H1 (cell line): ENCODE measurements around the gene ZPBP. TPM values are rescaled to one million over a fixed set of nuclear protein-coding genes. Genes with fewer than 3 reads are reported as not detected.

Experiments
- polyA plus RNA-seq, 7 experiments: library from polyadenylated mRNA; depleted of rRNA in 3 of 7; stranded (reverse) in 5 of 7; unstranded in 2 of 7; fragments of >200 nt in 5 of 7; fragments of 200-250 nt in 2 of 7; gene quantifications; 1 replicate in 5 of 7; 2 replicates in 1 of 7; 4 replicates in 1 of 7; pipeline versions ENCODE4 v1.2.1 to v1.2.3, GENCODE V29; 2011 to 2013; ENCODE audit warnings: missing spikeins in 2 of 7, mixed read lengths in 2 of 7
- total RNA-seq: library from RNA; stranded (reverse); fragmentation: NEBNext Ultra II Directional; extraction: Animal tissue kit (Norgen Biotek cat#: 25700); gene quantifications from 2 replicates; pipeline ENCODE4 v1.2.1, GENCODE V29; 2021
- TF ChIP-seq, protein P1 (sequence below): fragments of 300-600 bp; sonication (generic); IDR thresholded peaks from 2 replicates; pipeline ENCODE4 v1.7.1; 2012; ENCODE audit warnings: low read length, moderate library complexity, mild to moderate bottlenecking, inconsistent platforms; ENCODE audit not compliant: insufficient replicate concordance

ZPBP gene
- total and polyA plus RNA-seq, 2 of the 8 experiments (the other 6 are each of a cell fraction or from before 2014, with no cell fraction given) = not detected

DNA sequence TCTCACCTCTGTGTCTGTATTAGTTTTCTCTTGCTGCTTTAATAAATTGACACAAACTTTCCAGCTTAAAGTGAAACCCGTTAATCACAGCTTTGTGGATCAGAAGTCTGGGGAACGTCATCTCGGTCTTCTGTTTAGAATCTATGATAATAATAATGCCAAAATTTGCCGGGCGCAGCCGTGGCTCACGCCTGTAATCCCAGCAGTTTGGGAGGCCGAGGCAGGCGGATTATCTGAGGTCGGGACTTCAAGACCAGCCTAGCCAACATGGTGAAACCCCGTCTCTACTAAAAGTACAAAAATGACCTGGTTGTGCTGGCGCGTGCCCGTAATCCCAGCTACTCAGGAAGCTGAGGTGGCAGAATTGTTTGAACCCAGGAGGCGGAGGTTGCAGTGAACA is 8.8 kb upstream of the ZPBP start (continued):
- TF ChIP-seq, protein P1, sequence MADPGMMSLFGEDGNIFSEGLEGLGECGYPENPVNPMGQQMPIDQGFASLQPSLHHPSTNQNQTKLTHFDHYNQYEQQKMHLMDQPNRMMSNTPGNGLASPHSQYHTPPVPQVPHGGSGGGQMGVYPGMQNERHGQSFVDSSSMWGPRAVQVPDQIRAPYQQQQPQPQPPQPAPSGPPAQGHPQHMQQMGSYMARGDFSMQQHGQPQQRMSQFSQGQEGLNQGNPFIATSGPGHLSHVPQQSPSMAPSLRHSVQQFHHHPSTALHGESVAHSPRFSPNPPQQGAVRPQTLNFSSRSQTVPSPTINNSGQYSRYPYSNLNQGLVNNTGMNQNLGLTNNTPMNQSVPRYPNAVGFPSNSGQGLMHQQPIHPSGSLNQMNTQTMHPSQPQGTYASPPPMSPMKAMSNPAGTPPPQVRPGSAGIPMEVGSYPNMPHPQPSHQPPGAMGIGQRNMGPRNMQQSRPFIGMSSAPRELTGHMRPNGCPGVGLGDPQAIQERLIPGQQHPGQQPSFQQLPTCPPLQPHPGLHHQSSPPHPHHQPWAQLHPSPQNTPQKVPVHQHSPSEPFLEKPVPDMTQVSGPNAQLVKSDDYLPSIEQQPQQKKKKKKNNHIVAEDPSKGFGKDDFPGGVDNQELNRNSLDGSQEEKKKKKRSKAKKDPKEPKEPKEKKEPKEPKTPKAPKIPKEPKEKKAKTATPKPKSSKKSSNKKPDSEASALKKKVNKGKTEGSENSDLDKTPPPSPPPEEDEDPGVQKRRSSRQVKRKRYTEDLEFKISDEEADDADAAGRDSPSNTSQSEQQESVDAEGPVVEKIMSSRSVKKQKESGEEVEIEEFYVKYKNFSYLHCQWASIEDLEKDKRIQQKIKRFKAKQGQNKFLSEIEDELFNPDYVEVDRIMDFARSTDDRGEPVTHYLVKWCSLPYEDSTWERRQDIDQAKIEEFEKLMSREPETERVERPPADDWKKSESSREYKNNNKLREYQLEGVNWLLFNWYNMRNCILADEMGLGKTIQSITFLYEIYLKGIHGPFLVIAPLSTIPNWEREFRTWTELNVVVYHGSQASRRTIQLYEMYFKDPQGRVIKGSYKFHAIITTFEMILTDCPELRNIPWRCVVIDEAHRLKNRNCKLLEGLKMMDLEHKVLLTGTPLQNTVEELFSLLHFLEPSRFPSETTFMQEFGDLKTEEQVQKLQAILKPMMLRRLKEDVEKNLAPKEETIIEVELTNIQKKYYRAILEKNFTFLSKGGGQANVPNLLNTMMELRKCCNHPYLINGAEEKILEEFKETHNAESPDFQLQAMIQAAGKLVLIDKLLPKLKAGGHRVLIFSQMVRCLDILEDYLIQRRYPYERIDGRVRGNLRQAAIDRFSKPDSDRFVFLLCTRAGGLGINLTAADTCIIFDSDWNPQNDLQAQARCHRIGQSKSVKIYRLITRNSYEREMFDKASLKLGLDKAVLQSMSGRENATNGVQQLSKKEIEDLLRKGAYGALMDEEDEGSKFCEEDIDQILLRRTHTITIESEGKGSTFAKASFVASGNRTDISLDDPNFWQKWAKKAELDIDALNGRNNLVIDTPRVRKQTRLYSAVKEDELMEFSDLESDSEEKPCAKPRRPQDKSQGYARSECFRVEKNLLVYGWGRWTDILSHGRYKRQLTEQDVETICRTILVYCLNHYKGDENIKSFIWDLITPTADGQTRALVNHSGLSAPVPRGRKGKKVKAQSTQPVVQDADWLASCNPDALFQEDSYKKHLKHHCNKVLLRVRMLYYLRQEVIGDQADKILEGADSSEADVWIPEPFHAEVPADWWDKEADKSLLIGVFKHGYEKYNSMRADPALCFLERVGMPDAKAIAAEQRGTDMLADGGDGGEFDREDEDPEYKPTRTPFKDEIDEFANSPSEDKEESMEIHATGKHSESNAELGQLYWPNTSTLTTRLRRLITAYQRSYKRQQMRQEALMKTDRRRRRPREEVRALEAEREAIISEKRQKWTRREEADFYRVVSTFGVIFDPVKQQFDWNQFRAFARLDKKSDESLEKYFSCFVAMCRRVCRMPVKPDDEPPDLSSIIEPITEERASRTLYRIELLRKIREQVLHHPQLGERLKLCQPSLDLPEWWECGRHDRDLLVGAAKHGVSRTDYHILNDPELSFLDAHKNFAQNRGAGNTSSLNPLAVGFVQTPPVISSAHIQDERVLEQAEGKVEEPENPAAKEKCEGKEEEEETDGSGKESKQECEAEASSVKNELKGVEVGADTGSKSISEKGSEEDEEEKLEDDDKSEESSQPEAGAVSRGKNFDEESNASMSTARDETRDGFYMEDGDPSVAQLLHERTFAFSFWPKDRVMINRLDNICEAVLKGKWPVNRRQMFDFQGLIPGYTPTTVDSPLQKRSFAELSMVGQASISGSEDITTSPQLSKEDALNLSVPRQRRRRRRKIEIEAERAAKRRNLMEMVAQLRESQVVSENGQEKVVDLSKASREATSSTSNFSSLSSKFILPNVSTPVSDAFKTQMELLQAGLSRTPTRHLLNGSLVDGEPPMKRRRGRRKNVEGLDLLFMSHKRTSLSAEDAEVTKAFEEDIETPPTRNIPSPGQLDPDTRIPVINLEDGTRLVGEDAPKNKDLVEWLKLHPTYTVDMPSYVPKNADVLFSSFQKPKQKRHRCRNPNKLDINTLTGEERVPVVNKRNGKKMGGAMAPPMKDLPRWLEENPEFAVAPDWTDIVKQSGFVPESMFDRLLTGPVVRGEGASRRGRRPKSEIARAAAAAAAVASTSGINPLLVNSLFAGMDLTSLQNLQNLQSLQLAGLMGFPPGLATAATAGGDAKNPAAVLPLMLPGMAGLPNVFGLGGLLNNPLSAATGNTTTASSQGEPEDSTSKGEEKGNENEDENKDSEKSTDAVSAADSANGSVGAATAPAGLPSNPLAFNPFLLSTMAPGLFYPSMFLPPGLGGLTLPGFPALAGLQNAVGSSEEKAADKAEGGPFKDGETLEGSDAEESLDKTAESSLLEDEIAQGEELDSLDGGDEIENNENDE = no peak
